HepG2 (cell line): ENCODE measurements around the gene GNPNAT1. TPM values are rescaled to one million over a fixed set of nuclear protein-coding genes. Genes with fewer than 3 reads are reported as not detected.

Experiments used
- ATF4 ChIP-seq, 2 experiments: fragments of 450-650 bp in 1 of 2; sonication (generic) in 1 of 2; formaldehyde crosslinking; IDR thresholded peaks; 2 replicates each; pipeline versions ENCODE4 v1.5.0 to v1.8.0; 2020 to 2022; ENCODE audit warnings: mild to moderate bottlenecking in 1 of 2, missing genetic modification reagents in 1 of 2
- CCAR2 ChIP-seq: fragments of 200-400 bp; formaldehyde crosslinking; optimal IDR thresholded peaks from 2 replicates; pipeline ENCODE3; 2018; ENCODE audit warnings: low read depth, mild to moderate bottlenecking, low read length, moderate library complexity
- CEBPG ChIP-seq: IDR thresholded peaks from 2 replicates; pipeline ENCODE4 v1.6.1; 2016
- E2F1 ChIP-seq: sonication (generic); formaldehyde crosslinking; IDR thresholded peaks from 2 replicates; pipeline ENCODE4 v1.5.0; 2020; ENCODE audit warnings: missing genetic modification reagents
- ELF3 ChIP-seq: IDR thresholded peaks from 2 replicates; pipeline ENCODE4 v1.6.1; 2016; ENCODE audit warnings: missing genetic modification reagents, missing compliant biosample characterization
- GLI4 ChIP-seq: sonication (generic); formaldehyde crosslinking; IDR thresholded peaks from 2 replicates; pipeline ENCODE4 v1.5.1; 2020; ENCODE audit warnings: missing genetic modification reagents, mild to moderate bottlenecking, moderate library complexity, borderline replicate concordance
- GPBP1L1 ChIP-seq: sonication (generic); formaldehyde crosslinking; IDR thresholded peaks from 2 replicates; pipeline ENCODE4 v1.5.0; 2020; ENCODE audit warnings: mild to moderate bottlenecking, missing genetic modification reagents
- HIVEP1 ChIP-seq: sonication (generic); formaldehyde crosslinking; IDR thresholded peaks from 2 replicates; pipeline ENCODE4 v1.4.0; 2020; ENCODE audit warnings: mild to moderate bottlenecking, missing genetic modification reagents
- IKZF4 ChIP-seq: sonication (generic); formaldehyde crosslinking; IDR thresholded peaks from 2 replicates; pipeline ENCODE4 v1.5.1; 2020; ENCODE audit warnings: borderline replicate concordance, mild to moderate bottlenecking, low read depth, missing genetic modification reagents; ENCODE audit errors: not compliant biosample characterization
- MYPOP ChIP-seq: sonication (generic); formaldehyde crosslinking; IDR thresholded peaks from 2 replicates; pipeline ENCODE4 v1.8.1; 2023; ENCODE audit warnings: mild to moderate bottlenecking, moderate library complexity, missing genetic modification reagents
- PATZ1 ChIP-seq: sonication (generic); formaldehyde crosslinking; IDR thresholded peaks from 2 replicates; pipeline ENCODE4 v1.4.0; 2020; ENCODE audit warnings: missing genetic modification reagents
- POGZ ChIP-seq: sonication (generic); formaldehyde crosslinking; IDR thresholded peaks from 2 replicates; pipeline ENCODE4 v1.4.0; 2020; ENCODE audit warnings: mild to moderate bottlenecking, missing genetic modification reagents
- SALL2 ChIP-seq: sonication (generic); formaldehyde crosslinking; IDR thresholded peaks from 2 replicates; pipeline ENCODE4 v1.8.1; 2023; ENCODE audit warnings: mild to moderate bottlenecking, missing genetic modification reagents, inconsistent platforms
- TBP ChIP-seq: sonication (generic); formaldehyde crosslinking; IDR thresholded peaks from 2 replicates; pipeline ENCODE4 v1.5.0; 2020; ENCODE audit warnings: missing genetic modification reagents
- WIZ ChIP-seq: sonication (generic); formaldehyde crosslinking; IDR thresholded peaks from 2 replicates; pipeline ENCODE4 v1.5.1; 2020; ENCODE audit warnings: mild to moderate bottlenecking, missing genetic modification reagents
- ZEB1 ChIP-seq: IDR thresholded peaks from 2 replicates; pipeline ENCODE4 v1.6.1; 2012; ENCODE audit warnings: mild to moderate bottlenecking, low read depth, inconsistent platforms; ENCODE audit not compliant: insufficient replicate concordance
- ZNF121 ChIP-seq: sonication (generic); formaldehyde crosslinking; IDR thresholded peaks from 2 replicates; pipeline ENCODE4 v1.5.0; 2020; ENCODE audit warnings: mild to moderate bottlenecking, missing genetic modification reagents
- ZNF224 ChIP-seq: sonication (generic); formaldehyde crosslinking; IDR thresholded peaks from 2 replicates; pipeline ENCODE4 v1.5.0; 2020; ENCODE audit warnings: mild to moderate bottlenecking, missing genetic modification reagents
- ZNF430 ChIP-seq: sonication (generic); formaldehyde crosslinking; IDR thresholded peaks from 2 replicates; pipeline ENCODE4 v1.9.0; 2021; ENCODE audit warnings: mild to moderate bottlenecking, missing genetic modification reagents
- ZNF44 ChIP-seq: sonication (generic); formaldehyde crosslinking; IDR thresholded peaks from 2 replicates; pipeline ENCODE4 v1.5.1; 2020; ENCODE audit warnings: mild to moderate bottlenecking, missing genetic modification reagents
- ZNF552 ChIP-seq: sonication (generic); formaldehyde crosslinking; IDR thresholded peaks from 2 replicates; pipeline ENCODE4 v1.9.0; 2022; ENCODE audit warnings: missing genetic modification reagents, mild to moderate bottlenecking, borderline replicate concordance
- ZNF782 ChIP-seq: sonication (generic); formaldehyde crosslinking; IDR thresholded peaks from 2 replicates; pipeline ENCODE4 v1.4.0; 2020; ENCODE audit warnings: missing genetic modification reagents, mild to moderate bottlenecking, borderline replicate concordance
- ZNF792 ChIP-seq: IDR thresholded peaks from 2 replicates; pipeline ENCODE4 v1.6.1; 2016
- ZNF883 ChIP-seq: sonication (generic); formaldehyde crosslinking; IDR thresholded peaks from 2 replicates; pipeline ENCODE4 v1.5.1; 2020; ENCODE audit warnings: mild to moderate bottlenecking, missing genetic modification reagents; ENCODE audit errors: not compliant biosample characterization
- polyA plus RNA-seq, 8 experiments: library from polyadenylated mRNA; depleted of rRNA in 3 of 8; stranded (reverse) in 7 of 8; unstranded in 1 of 8; fragments of >200 nt; fragmentation: Illumina TruSeq in 4 of 8; extraction: Trizol in 4 of 8; gene quantifications; 2 replicates each; pipeline versions ENCODE4 v1.2.1 to v1.2.3, GENCODE V29; 2011 to 2016; ENCODE audit warnings: low read depth in 4 of 8, missing spikeins in 1 of 8, mixed read lengths in 1 of 8; ENCODE audit not compliant: insufficient read depth in 1 of 8
- total RNA-seq, 5 experiments: library from RNA; depleted of rRNA; stranded (reverse); fragments of >200 nt; fragmentation: Illumina TruSeq; extraction: Trizol; gene quantifications; 2 replicates each; pipeline ENCODE4 v1.2.3, GENCODE V29; 2016; ENCODE audit warnings: low read depth in 1 of 5

GNPNAT1 gene
- total and polyA plus RNA-seq, 2 of the 13 experiments (the other 11 are each of a cell fraction or from before 2014, with no cell fraction given), result 38.3 to 54.9 TPM

- TF ChIP-seq CEBPG (CRISPR knock-in tag) (no peak), ATF4 (CRISPR knock-in tag; IDR thresholded peaks at IDR 0.05) (no peak), GLI4 (CRISPR knock-in tag) (no peak), ZNF224 (CRISPR knock-in tag) (no peak), ZNF792 (CRISPR knock-in tag) (peak; percentile 71; the same call in 1 of the 2 replicates), CCAR2 (no peak), ZNF44 (0 out of 2 replicates have a peak, but pooled peaks have one; percentile 24), IKZF4 (CRISPR knock-in tag) (no peak), ZNF883 (peak; percentile 56), MYPOP (CRISPR knock-in tag) (peak; percentile 62; the same call in 1 of the 2 replicates), TBP (CRISPR knock-in tag) (no peak), POGZ (CRISPR knock-in tag) (peak; percentile 90), PATZ1 (peak; percentile 73; the same call in 1 of the 2 replicates), ZNF121 (CRISPR knock-in tag) (no peak), HIVEP1 (CRISPR knock-in tag) (no peak), ZNF552 (CRISPR knock-in tag) (no peak), ZNF782 (CRISPR knock-in tag) (peak; percentile 85), ELF3 (CRISPR knock-in tag) (no peak; the same call in 1 of the 2 replicates), WIZ (CRISPR knock-in tag) (no peak; the same call in 1 of the 2 replicates), GPBP1L1 (no peak), ZNF430 (no peak), SALL2 (CRISPR knock-in tag) (peak; percentile 78), E2F1 (peak; percentile 59; the same call in 1 of the 2 replicates), ZEB1 (peak; percentile 86)
These were observed 61.3 kb downstream of the GNPNAT1 start, which contains the start of gene STYX (continued) for GRCh38 chr14:52729925-52730708.
